SU-DHL-6 (cell line): Measurements from ENCODE around the gene DCTN3.

ENCODE experiments used
- EZH2phosphoT487 ChIP-seq: fragments of 200-600 bp; sonication (generic), shearing (Covaris generic); conservative IDR thresholded peaks from 2 replicates; pipeline ENCODE4 v1.6.1; 2018; ENCODE audit warnings: mild to moderate bottlenecking, antibody characterized with exemption, low read length, moderate library complexity, mixed read lengths
- TF ChIP-seq, protein P1 (sequence below): fragments of 200-600 bp; sonication (generic); IDR thresholded peaks from one replicate; pipeline ENCODE4 v1.5.1; 2017; ENCODE audit warnings: antibody characterized with exemption, mild to moderate bottlenecking, low read length, moderate library complexity; ENCODE audit not compliant: insufficient read depth, poor library complexity, severe bottlenecking

DNA sequence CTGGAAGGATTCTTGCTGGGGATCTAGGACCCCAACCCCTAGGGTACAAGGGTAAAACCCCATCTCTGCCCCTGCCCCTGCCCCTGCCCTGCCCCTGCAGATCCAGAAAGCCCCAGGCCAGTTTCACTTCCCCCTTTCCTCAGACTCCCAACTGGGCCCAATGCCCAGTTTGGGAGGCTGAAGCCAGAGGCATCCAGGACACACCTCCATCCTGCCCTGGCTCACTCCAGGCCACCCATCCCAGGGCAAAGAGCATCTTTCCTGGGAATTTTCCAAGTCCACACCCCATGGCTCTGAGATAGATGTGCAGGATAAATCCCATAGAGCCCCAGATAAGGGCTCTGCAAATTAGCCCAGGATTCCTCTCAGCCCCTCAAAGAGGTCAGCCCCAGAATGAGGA lies 48.2 kb downstream of the DCTN3 start:
- TF ChIP-seq, protein P1, sequence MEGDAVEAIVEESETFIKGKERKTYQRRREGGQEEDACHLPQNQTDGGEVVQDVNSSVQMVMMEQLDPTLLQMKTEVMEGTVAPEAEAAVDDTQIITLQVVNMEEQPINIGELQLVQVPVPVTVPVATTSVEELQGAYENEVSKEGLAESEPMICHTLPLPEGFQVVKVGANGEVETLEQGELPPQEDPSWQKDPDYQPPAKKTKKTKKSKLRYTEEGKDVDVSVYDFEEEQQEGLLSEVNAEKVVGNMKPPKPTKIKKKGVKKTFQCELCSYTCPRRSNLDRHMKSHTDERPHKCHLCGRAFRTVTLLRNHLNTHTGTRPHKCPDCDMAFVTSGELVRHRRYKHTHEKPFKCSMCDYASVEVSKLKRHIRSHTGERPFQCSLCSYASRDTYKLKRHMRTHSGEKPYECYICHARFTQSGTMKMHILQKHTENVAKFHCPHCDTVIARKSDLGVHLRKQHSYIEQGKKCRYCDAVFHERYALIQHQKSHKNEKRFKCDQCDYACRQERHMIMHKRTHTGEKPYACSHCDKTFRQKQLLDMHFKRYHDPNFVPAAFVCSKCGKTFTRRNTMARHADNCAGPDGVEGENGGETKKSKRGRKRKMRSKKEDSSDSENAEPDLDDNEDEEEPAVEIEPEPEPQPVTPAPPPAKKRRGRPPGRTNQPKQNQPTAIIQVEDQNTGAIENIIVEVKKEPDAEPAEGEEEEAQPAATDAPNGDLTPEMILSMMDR: no peak
- TF ChIP-seq EZH2phosphoT487: no peak
